ENCODE results near the gene AHCY. TPM values are rescaled to one million over a fixed set of nuclear protein-coding genes. Genes with fewer than 3 reads are reported as not detected.

AHCY gene

Small RNAs within 50 kb of the gene (small RNA-seq; reads per million reads assigned to genes)
- not detected for gene AL356299.1
